ENCODE data around the gene DCST1.
A peak's percentile ranks its signal among the peaks of the same experiment; 100 is the strongest.

DCST1 gene

DNA sequence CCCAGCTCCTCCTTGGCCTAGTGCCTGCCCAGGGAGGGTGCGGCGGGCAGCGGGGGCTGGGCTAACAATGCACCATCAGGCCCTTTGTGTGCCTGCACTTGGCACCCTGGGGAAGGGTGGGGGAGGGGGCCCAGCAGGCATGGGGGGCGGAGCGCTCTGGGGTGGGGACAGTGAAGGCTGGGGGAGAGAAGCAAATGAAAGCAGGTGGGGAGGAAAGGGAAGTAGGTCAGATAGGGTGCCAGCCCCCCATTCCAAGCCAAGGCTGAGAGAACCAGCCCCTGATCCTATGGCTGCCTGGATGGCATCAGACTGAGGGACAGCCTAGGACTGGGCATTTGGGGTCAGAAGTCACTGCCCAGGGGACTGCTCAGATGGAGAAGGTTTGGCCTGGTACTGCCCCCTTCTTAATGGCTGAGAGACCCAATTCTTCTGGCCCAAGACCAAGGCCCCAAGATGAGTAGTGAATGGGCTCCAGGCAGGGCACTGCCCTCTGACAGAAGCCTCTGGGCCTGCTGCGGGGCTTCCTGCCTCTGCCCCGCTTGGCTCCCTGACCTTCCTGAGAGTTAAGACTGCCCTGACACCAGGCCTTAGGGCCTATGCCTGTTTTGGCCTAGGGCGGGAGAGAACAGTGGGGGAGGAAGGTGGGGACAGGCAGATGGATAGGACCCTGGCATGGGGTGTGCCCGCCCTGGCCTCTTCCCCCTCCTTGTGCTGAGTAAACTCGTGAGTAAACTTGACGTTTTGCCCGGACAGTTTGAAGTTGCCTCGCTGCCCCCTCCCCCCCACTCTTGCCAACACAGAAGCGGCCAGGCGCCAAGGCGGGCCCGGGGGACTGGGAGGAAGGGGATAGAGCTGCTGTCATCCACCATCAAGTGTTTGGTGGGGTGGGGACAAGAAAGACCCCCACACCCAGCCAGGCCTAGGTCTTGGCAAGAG is 28.3 kb upstream of the DCST1 start:
- H3K9me3 Mint-ChIP-seq: no peaks in the 10 kb centered on the region
- DNase-seq (ENCODE audit: low spot score in 2 of 2): peak in 1 of 2 donors; percentile 51
- peak overlapping the region; percentile 99 for H3K4me3 Mint-ChIP-seq
- peak; percentile 27 for ATAC-seq (ENCODE audit: low read depth)
- peak overlapping the region; percentile 88 for H3K27ac Mint-ChIP-seq
- peaks cover 7% of the 10 kb centered on the region for H3K36me3 Mint-ChIP-seq
- no peaks in the 10 kb centered on the region for H3K27me3 Mint-ChIP-seq
- H3K4me1 Mint-ChIP-seq: peaks cover 46% of the 10 kb centered on the region

DNA sequence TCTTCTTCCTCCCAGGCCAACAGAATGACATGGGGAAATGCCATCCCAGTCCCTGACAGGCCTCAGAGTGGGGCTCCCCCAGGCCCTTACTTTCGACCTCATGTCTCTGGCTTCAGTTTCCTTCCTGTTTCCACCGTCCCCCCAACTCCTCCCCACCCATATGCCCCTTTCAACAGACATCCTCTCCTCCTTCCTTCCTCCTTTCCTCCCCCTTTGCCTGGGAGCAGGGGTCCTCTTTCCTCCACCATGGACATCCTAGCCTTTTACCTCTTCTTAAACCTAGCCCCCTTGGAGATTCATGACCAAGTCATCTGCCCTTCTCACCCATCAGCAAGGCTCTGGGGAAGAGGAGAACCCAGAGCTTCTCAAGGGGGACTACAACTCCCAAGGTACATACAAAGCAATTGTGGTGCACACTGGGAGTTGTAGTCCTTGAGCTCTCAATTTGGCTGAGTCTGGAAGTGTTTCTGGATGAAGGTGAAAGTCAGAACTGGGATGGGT is 27.0 kb upstream of the DCST1 start:
- Mint-ChIP-seq H3K27me3 (no peaks in the 10 kb centered on the region), H3K9me3 (no peaks in the 10 kb centered on the region), H3K4me1 (peaks cover 52% of the 10 kb centered on the region), H3K4me3 (peak overlapping the region; percentile 72), H3K27ac (peak overlapping the region; percentile 88), H3K36me3 (peaks cover 7% of the 10 kb centered on the region)
- DNase-seq (ENCODE audit: low spot score in 2 of 2) (no peak), ATAC-seq (ENCODE audit: low read depth) (peak; percentile 28)

DNA sequence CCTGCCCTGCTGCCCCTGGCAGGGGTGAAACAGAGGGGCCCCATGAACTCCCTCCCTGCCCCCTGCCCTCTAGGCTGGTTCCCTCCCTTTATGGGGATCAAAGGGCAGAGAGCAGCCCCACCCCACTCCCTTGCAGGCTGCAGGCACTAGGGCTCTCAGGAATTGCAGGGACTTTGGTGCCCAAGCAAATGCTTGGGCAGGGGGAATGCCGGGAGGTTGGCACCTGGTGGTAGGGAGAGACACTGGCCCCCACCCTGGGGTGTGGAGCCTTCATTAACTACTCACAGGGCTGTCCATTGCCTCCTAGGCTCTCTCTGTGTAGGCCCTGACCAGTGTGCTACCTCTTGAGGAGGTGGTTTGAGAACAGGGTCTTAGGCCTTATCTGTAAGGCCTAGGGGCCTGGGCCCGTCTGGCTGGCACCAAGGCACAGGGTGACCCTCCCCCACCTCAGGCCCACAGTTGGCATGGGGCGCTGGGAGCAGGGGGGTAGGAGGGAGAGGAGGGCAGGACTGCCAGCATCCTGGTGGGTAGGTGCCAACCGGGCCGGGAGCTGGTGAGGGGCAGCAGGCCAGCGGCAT is 26.3 kb upstream of the DCST1 start:
- ATAC-seq (ENCODE audit: low read depth) (no peak), DNase-seq (ENCODE audit: low spot score in 2 of 2) (no peak)
- H3K4me1 Mint-ChIP-seq: peaks cover 56% of the 10 kb centered on the region
- H3K9me3 Mint-ChIP-seq: no peaks in the 10 kb centered on the region
- H3K4me3 Mint-ChIP-seq: no peak overlapping the region
- H3K27me3 Mint-ChIP-seq: no peaks in the 10 kb centered on the region
- H3K36me3 Mint-ChIP-seq: peaks cover 7% of the 10 kb centered on the region
- H3K27ac Mint-ChIP-seq: no peak overlapping the region

DNA sequence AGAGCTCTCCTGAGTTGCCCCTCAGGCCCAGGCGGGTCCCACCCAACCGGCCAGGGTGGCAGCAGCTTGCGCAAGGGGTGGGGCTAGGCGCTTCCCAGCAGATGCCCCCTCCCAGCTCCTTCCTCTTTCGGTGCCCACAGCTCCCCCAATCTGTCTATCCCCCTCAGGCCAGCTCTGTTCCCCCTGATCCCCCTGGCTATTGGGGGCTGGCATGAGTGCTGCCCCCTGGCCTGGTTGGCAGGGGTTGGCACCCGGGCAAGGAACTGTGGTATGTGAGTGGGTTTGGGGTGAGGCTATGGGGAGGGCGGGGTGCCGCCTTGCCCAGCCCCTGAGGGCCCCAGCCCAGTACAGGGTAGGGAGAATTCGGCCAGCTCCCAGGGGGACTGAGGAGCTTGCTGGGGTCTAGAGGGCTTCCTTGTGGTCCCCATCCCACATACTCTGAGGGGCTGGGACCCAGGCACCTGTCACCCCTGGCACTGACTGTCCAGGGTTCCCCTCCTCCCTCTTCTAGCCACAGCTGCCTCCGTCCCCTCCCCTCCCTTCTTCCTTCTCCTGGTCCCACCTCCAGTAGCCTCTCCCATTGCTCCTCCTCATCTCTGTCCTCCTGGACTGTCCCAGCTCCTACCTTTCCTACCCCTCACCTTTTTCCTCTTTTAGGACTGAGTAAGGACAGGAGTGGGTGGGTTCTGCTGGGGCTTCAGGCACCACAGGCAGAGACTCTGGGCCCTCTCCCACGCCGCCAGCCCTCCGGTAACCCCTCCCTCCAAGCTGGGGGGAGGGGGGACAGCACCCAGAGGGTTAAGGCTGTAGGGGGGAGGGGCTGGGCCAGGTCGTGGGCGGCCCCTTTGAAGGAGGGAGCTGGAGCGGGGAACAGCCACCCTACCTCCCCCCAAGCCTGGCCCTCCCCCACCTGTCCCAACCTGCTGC is 25.3 kb upstream of the DCST1 start:
- peaks cover 7% of the 10 kb centered on the region for H3K36me3 Mint-ChIP-seq

DNA sequence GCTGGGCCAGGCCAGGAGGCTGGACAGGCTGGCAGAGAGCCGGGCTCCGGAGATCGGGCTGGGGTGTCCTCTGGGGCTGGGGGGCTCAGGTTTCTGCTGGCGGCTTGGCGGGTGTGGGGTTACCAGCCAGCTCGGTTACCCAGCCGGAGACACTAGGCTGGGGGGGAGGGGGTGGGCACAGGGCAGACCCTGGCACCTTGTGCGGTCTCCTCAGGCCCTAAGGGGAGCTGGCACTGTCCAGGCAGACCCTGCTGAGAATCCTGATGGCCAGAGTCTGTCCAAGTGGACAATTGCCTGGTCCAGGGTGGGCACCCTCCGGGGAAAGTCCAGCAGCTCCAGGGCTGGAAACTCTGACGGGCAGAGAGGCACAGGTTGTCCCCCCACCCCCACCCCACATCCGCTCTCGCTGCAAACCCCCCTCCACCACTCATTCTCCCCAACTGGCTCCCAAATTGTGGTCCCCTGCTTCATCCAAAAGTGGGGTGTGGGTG is 24.4 kb upstream of the DCST1 start:
- ATAC-seq (ENCODE audit: low read depth): no peak
- Mint-ChIP-seq H3K4me1 (peaks cover 66% of the 10 kb centered on the region), H3K9me3 (no peaks in the 10 kb centered on the region), H3K27me3 (no peaks in the 10 kb centered on the region), H3K36me3 (peaks cover 7% of the 10 kb centered on the region), H3K27ac (no peak overlapping the region), H3K4me3 (peak overlapping the region; percentile 44)
- DNase-seq (ENCODE audit: low spot score in 2 of 2): no peak

More for the DNA sequence above, 25.3 kb upstream of the DCST1 start:
- Mint-ChIP-seq H3K4me3 (no peak overlapping the region), H3K4me1 (peaks cover 63% of the 10 kb centered on the region), H3K27ac (no peak overlapping the region), H3K9me3 (no peaks in the 10 kb centered on the region), H3K27me3 (no peaks in the 10 kb centered on the region)
- no peak for ATAC-seq (ENCODE audit: low read depth)
- no peak for DNase-seq (ENCODE audit: low spot score in 2 of 2)

DNA sequence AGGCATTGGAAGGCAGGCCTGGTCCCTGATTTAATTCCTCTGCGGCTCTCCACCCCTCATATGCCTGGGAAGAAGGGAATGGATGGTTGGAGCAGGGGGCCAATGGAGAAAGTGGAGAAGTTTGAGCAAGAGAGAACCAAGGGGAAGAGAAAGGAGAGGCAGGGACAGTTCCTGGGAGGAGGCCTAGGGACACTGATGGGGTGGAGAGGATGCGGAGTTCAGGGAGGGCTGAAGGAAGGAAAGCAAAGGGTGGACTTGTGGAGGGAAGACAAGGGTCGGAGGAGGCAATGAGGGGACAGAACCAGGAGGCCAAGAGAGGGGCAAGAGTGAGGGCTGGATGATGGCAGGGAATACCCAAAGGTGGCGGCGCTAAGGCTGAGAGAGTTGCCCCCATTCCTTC is 23.9 kb upstream of the DCST1 start:
- Mint-ChIP-seq H3K27ac (no peak overlapping the region), H3K4me1 (peaks cover 64% of the 10 kb centered on the region)

DNA sequence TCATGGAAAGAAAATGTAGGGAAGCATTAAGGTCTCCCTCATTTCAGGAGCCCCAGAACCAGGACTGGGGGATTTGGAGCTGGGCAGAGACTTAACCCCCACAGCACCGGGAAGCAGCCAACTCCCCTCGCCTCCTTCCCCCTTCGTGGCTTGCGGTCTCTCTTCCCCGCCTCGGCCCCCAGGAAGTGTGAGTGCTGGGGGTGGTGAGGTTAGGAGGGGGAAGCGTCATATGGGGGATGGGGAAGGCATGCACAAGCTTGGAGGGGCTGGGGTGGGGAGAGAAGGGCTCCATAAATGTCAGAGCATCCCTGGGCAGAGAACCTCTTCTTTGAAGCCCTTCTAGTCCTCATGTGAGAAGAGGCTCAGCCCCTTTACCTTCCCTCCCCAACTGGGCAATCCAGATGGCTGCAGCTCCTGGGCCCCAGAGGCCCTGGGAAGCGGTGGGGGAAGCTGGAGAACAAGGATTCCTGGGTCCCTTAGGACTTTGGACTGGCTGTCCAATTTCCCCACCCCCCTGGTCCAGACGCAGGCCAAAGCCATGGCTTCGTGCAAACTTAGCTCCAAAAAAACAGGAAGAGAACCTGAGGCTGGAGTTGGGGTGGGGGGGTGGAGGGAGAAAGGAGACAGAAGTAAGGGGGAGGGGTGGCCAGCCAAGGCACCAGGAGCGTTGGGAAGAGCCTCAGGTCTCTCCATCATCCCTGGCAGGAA is 23.3 kb upstream of the DCST1 start:
- Mint-ChIP-seq H3K27ac (peak overlapping the region; percentile 4), H3K4me3 (peak overlapping the region; percentile 27), H3K4me1 (peaks cover 61% of the 10 kb centered on the region), H3K36me3 (peaks cover 7% of the 10 kb centered on the region), H3K27me3 (no peaks in the 10 kb centered on the region), H3K9me3 (no peaks in the 10 kb centered on the region)
- ATAC-seq (ENCODE audit: low read depth) (no peak), DNase-seq (ENCODE audit: low spot score in 2 of 2) (no peak)

More for the DNA sequence above, 23.9 kb upstream of the DCST1 start:
- no peaks in the 10 kb centered on the region for H3K9me3 Mint-ChIP-seq
- H3K27me3 Mint-ChIP-seq: no peaks in the 10 kb centered on the region
- ATAC-seq (ENCODE audit: low read depth) (no peak), DNase-seq (ENCODE audit: low spot score in 2 of 2) (no peak)
- H3K4me3 Mint-ChIP-seq: peak overlapping the region; percentile 44
- H3K36me3 Mint-ChIP-seq: peaks cover 7% of the 10 kb centered on the region

DNA sequence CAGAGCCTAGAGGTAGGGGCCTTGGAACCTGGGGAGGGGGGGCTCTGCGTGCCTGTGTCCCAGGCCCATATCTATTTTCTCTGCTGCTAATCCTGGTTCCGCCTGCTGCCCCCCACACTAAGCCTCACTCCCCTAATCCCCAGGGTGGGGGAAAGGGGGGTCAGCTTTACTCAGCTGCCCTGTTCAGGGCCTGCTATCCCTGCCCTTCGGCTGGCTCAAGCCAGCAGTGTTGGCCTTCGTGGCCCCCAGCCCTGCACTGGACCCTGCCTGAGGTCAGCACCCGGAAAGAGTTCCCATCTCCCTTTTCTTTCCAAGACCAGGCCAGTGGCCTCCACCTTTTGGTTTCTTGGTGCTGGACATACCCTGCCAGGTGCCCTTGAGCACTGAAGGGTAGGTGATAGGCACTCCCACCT is 22.6 kb upstream of the DCST1 start:
- H3K27ac Mint-ChIP-seq: no peak overlapping the region
- ATAC-seq (ENCODE audit: low read depth): no peak

DNA sequence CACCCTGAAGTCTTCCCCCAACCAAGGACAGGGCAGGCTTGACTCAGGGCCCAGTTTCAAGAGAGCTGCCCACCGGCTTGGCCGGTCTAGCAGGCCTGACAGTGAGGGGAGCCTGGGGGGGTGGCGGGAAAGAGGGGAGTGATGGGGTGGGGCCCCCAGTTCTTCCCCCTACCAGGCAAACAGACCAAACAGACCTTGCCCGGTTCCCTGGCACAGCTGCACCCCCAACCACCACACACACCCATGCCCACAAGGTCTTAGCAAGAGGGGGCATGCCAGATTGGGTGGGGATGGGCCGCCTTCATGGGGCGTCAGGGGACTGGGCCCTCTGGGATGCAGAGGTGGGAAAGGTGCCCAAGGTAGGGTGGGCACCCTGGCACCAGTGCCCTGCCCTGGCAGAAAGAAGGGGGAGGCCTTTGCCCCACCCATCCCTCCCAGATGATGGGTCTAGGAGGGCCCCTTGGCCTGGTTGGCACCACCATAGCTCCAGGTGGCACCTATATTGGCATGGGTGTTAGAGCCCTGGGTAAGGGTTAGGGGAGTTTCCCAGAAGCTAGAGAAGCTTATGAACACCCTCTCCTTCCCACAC is 22.1 kb upstream of the DCST1 start:
- Mint-ChIP-seq H3K36me3 (peaks cover 7% of the 10 kb centered on the region), H3K27ac (no peak overlapping the region), H3K4me1 (peaks cover 63% of the 10 kb centered on the region), H3K9me3 (no peaks in the 10 kb centered on the region), H3K4me3 (no peak overlapping the region), H3K27me3 (no peaks in the 10 kb centered on the region)
- no peak for DNase-seq (ENCODE audit: low spot score in 2 of 2)
- no peak for ATAC-seq (ENCODE audit: low read depth)

More for the DNA sequence above, 22.6 kb upstream of the DCST1 start:
- Mint-ChIP-seq H3K4me1 (peaks cover 63% of the 10 kb centered on the region), H3K27me3 (no peaks in the 10 kb centered on the region), H3K36me3 (peaks cover 7% of the 10 kb centered on the region), H3K4me3 (no peak overlapping the region), H3K9me3 (no peaks in the 10 kb centered on the region)
- DNase-seq (ENCODE audit: low spot score in 2 of 2): no peak

DNA sequence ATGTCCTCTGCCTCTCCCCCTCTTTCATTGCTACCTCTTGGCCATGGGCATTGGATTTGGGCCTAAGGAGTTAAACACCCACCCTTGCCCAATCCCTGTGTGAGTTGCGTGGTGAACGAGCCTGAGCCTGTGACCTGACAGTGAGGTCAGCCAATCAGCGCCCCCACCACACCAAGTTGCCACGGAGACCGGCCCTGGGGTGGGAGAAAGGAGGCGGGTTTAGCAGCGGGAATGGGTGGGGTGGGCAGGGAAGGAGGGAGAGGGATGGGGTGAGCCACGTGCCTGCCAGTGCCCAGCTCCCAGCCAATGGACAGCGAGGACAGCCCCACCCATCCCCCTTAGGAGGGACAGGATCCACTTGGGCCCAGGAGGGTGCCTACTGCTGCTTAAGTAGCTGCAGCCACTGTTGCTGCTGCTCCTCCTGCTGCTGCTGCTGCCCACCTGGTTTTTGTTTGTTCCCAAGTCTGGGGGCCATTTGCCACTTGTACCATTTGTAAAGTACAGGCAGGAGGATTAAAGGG is 21.5 kb upstream of the DCST1 start:
- no peaks in the 10 kb centered on the region for H3K27me3 Mint-ChIP-seq
- DNase-seq (ENCODE audit: low spot score in 2 of 2) (no peak), ATAC-seq (ENCODE audit: low read depth) (no peak)
- H3K36me3 Mint-ChIP-seq: peaks cover 7% of the 10 kb centered on the region
- H3K4me3 Mint-ChIP-seq: no peak overlapping the region
- no peaks in the 10 kb centered on the region for H3K9me3 Mint-ChIP-seq
- peaks cover 60% of the 10 kb centered on the region for H3K4me1 Mint-ChIP-seq
- H3K27ac Mint-ChIP-seq: no peak overlapping the region

DNA sequence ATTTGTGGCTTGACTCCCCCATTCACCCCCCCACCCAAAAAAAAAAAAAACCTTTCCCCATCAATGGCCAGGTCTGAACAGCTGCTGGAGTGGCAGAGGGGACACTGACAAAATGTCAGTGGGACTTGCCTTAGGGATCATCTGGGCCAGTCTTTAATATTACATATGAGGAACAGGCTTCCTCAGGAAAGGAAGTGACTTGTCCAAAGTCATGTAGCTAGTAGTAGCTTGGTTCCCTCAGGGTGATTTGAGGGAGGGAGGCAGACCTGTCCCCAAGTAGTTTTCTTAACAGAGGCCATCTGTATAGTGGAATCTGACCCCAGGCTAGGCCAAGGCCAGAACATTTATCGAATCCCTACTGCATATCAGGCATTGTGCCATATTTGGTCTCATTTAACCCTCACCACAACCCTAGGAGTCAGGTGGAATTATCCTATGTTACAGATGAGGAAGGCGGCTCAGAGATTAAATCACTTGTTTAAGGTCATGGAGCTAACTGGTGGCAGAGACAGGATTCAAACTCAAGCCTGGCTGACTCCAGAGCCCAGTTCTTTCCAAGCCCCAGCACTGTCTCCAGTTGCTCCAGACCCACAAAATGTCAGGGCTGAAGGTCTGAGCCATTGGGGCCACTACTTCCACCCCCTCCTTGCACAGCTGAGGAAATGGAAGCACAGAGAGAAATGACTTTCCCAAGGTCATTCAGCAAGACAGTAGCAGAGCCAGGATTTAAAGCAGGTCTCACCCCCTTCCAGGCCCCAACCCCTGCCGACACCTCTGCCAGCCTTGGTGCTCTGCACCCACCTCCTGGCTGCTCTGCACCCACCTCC is 20.6 kb upstream of the DCST1 start:
- H3K27me3 Mint-ChIP-seq: no peaks in the 10 kb centered on the region
- H3K36me3 Mint-ChIP-seq: peaks cover 7% of the 10 kb centered on the region
- peaks cover 62% of the 10 kb centered on the region for H3K4me1 Mint-ChIP-seq
- H3K27ac Mint-ChIP-seq: peak overlapping the region; percentile 89
- no peaks in the 10 kb centered on the region for H3K9me3 Mint-ChIP-seq
- ATAC-seq (ENCODE audit: low read depth): no peak
- no peak overlapping the region for H3K4me3 Mint-ChIP-seq
- no peak for DNase-seq (ENCODE audit: low spot score in 2 of 2)

DNA sequence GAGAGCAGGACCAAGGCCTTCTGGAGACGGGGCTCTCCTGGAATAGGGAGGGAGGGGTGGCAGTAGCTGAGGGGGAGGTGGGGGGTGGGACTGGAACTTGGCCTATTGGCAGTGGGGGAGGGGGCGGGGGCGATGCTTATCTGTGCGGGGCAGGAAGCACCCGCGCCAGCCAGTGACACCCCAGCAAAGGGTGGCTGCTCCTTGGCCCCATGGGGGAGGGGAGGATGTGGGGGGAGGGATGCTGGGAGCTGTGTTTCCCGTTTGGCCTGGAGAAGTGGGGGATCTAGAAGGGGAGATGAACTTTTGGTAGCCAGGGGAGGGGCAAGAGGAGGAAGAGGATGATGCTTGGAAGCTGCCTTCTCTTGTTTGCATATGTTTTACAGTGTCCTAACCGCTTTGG is 20.0 kb upstream of the DCST1 start:
- Mint-ChIP-seq H3K27ac (peak overlapping the region; percentile 89), H3K4me3 (no peak overlapping the region), H3K36me3 (peaks cover 5% of the 10 kb centered on the region), H3K9me3 (no peaks in the 10 kb centered on the region), H3K27me3 (no peaks in the 10 kb centered on the region), H3K4me1 (peaks cover 58% of the 10 kb centered on the region)
- ATAC-seq (ENCODE audit: low read depth): no peak
- DNase-seq (ENCODE audit: low spot score in 2 of 2): no peak
